GM18526 (cell line): ENCODE results near the gene KCNE2.
"Not testable (repeated sequence)": the region's sequence is repeated elsewhere in the genome, so short reads cannot be mapped to it uniquely, and the experiment has no call there.

Source experiments
- POLR2A ChIP-seq: IDR thresholded peaks from 3 replicates; pipeline ENCODE4 v1.6.1; 2011; ENCODE audit not compliant: insufficient read length; ENCODE audit errors: extremely low read depth

Gene KCNE2

GRCh38 chr21:34374940-34375618 is 11.3 kb downstream of the KCNE2 start, which contains the start of gene SMIM11:
Gene SMIM11, plus strand, starts transcription at chr21:34375507. Its CDS starts 3,998 bp downstream, at chr21:34379505.
- not testable (repeated sequence) for TF ChIP-seq POLR2A
